HG02678 (cell line): ENCODE results near the gene KLF18.
"Not testable (repeated sequence)": the region's sequence is repeated elsewhere in the genome, so short reads cannot be mapped to it uniquely, and the experiment has no call there.

Experiments used
- ATAC-seq: cut with Tn5 transposase; IDR thresholded peaks from one replicate; pipeline ENCODE4 v1.9.1; 2021; ENCODE audit warnings: mild to moderate bottlenecking, moderate library complexity; ENCODE audit not compliant: unreplicated experiment

Gene KLF18

GRCh38 chr1:44120398-44120949 is 21.0 kb downstream of the KLF18 start:
- ATAC-seq: no peak

- ATAC-seq: no peak
These were observed 21.9 kb downstream of the KLF18 start for GRCh38 chr1:44119525-44119924.

DNA sequence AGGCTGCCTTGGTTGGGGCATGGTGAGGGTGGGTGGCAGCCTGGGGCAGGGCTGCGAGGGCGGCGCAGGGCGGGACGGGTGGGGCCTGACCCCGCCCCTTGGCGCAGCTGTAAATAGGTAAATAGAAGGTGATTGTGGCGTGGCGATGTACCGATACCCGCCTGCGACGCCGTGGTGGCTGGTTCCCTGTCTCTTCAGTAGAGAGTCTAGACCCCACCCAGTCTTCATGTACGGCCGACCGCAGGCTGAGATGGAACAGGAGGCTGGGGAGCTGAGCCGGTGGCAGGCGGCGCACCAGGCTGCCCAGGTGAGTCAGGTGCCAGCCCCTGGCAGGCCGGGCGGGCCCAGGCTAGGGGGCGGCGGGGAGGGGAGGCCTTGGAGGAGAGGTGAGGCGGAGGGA is 22.7 kb downstream of the KLF18 start, which contains the start of gene KLF17:
Gene KLF17 (plus strand): TSS at position 140 of the 400 bp plus-strand sequence. CDS start 87 bp downstream, at position 227.
- ATAC-seq: no peak

DNA sequence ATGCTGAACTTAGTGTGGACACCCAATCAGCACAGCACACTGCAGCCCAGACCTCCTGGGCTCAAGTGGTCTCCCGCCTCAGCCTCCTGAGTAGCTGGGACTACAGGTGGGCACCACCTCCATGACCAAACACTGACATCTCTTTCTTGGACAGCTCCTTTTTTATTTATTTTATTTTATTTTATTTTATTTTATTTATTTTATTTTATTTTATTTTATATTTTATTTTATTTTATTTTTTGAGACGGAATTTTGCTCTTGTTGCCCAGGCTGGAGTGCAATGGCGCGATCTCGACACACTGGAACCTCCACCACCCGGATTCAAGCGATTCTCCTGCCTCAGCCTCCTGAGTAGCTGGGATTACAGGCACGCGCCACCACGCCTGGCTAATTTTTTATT is 24.2 kb downstream of the KLF18 start:
- ATAC-seq: not testable (repeated sequence)

- no peak for ATAC-seq
These were observed 27.3 kb downstream of the KLF18 start for GRCh38 chr1:44114098-44114497.

DNA sequence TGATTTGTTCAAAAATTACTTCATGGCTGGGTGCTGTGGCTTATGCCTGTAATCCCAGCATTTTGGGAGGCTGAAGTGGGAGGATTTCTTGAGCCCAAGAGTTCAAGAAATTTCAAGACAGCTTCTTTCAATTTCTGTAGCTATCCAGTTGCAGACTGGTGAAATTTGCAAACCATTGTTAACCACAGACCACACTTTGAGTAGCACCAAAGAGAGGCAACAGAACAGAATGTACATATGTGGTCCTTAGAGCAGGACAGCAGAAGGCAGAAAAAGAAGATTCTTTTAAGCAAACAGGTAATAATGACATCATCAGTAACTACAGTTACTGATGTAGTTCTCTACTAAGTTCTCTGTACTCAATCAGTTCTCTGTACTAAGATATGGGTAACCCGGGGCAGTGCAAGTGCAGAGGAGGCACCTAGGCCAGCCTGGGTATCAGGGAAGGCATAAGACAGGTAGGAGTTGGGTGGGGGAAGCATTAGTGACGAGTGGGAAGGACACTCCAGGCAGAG is 28.3 kb downstream of the KLF18 start:
- no peak for ATAC-seq

DNA sequence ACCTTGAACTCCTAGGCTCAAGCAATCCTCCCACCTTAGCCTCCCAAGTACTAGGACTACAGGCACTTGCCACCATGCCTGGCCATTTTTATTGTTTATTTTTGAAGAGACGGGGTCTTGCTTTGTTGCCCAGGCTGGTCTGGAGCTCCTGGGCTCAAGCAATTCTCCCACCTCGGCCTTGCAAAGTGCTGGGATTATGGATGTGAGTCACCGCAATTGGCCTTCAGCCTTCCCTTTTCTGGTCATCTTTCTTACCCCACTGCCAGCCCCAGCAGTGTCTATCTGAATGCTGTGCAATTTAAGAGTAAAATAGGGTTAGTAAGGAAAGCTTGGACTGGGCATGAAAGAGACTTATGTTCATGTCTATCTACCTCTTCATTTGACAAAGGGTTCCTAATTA is 28.9 kb downstream of the KLF18 start:
- ATAC-seq: no peak

DNA sequence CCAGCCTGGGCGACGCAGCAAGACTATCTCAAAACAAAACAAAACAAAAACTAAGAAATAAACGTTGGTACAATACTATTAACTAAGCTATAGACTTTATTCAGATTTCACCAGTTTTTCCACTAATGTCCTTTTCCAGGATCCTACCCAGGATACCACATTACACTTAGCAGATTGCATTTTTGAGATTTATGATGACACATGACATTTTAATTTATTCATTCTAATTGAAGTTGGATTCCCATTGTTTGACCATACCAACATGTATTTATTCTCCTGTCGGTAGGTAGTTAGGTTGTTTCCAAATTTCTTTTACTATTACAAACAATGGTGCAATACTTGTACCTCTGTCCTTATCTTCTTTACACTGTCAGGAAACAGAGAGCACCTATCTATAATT is 29.6 kb downstream of the KLF18 start:
- no peak for ATAC-seq

GRCh38 chr1:44110916-44111315 is 30.5 kb downstream of the KLF18 start:
- no peak for ATAC-seq

- no peak for ATAC-seq
These were observed 32.5 kb downstream of the KLF18 start for GRCh38 chr1:44108971-44109370.

- no peak for ATAC-seq
These were observed 33.2 kb downstream of the KLF18 start for GRCh38 chr1:44108241-44108640.

- no peak for ATAC-seq
These were observed 35.6 kb downstream of the KLF18 start for GRCh38 chr1:44105810-44106209.

GRCh38 chr1:44103270-44104131 is 37.9 kb downstream of the KLF18 start:
- no peak for ATAC-seq

- no peak for ATAC-seq
These were observed 40.1 kb downstream of the KLF18 start for GRCh38 chr1:44101328-44101727.

DNA sequence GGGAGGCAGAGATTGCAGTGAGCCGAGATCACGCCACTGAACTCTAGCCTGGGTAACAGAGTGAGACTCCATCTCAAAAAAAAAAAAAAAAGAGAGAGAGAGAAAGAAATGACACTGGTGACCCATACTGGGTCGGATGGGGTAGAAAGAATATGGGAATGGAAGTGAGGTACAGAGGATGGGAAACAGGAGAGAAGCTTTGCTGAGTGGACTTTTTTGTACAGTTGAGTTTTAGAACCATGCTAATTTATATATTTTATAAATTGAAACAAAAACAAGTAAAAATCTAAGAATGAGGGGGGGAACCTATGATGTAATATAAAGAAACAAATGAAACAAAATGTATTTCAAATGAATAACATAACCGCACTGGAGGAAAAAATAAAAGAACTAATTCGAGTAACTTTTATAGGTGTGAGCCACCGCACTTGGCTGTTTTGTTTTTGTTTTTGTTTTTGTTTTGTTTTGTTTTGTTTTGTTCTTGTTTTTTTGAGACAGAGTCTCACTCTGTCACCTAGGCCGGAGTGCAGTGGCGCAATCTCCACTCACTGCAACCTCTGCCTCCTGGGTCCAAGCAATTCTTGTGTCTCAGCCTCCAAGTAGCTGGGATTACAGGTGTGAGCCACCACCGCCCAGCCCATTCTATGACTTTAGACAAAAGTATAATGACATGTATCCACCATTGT is 41.1 kb downstream of the KLF18 start:
- ATAC-seq: no peak

DNA sequence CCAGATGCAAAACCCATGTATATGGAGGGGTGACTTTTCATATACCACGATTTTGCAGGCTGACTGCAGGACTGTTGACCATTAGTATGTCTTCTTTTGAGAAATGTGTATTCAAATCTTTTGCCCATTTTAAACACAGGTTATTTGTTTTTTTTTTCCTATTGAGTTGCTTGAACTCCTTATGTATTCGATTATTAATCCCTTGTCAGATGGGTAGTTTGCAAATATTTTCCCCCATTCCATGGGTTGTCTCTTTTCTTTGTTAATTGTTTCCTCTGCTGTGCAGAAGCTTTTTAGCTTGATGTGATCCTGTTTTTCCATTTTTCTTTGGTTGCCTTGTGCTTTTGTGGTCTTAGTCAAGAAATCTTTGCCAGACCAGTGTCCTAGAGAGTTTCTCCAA is 47.4 kb downstream of the KLF18 start:
- no peak for ATAC-seq

GRCh38 chr1:44090429-44091252 is 50.8 kb downstream of the KLF18 start:
- no peak for ATAC-seq

GRCh38 chr1:44089371-44090048 is 51.9 kb downstream of the KLF18 start:
- no peak for ATAC-seq
